Measurements from ENCODE around the gene P2RY14.

P2RY14 gene

GRCh38 chr3:151227266-151227806, 51.0 kb downstream of the P2RY14 start:
- no peaks in the 10 kb centered on the region for H3K79me2 ChIP-seq (ENCODE audit: insufficient read depth, low read length)
- no peaks in the 10 kb centered on the region for H3K9me2 ChIP-seq (replicated peaks; ENCODE audit: low read depth, low read length)
- H3K4me1 ChIP-seq (ENCODE audit: insufficient read depth, low read length, poor library complexity, severe bottlenecking), result peaks cover 12% of the 10 kb centered on the region
- no peak overlapping the region for H3K4me2 ChIP-seq (ENCODE audit: low read depth, low read length, poor library complexity, severe bottlenecking)
- H3K36me3 ChIP-seq (ENCODE audit: insufficient read depth, low read length), result peaks cover 30% of the 10 kb centered on the region; the same call in 1 of the 2 replicates
- no peaks in the 10 kb centered on the region for H3K9me3 ChIP-seq (ENCODE audit: insufficient read depth, low read depth, low read length)
- no peak overlapping the region for H2AFZ ChIP-seq (ENCODE audit: low read length)
- TF ChIP-seq EZH2phosphoT487 (IDR thresholded peaks at IDR 0.05; ENCODE audit: borderline replicate concordance) (no peak), CTCF (conservative IDR thresholded peaks at IDR 0.05; ENCODE audit: low read length) (no peak)
- no peak overlapping the region for H3K4me3 ChIP-seq (ENCODE audit: low read length, poor library complexity, severe bottlenecking)
- H4K20me1 ChIP-seq (ENCODE audit: insufficient read depth, low read length, poor library complexity, severe bottlenecking), result no peaks in the 10 kb centered on the region
- no peaks in the 10 kb centered on the region for H3K27me3 ChIP-seq (ENCODE audit: insufficient read depth, low read length, poor library complexity, severe bottlenecking)
- no peak overlapping the region for H3K9ac ChIP-seq (ENCODE audit: low read depth, low read length, poor library complexity, severe bottlenecking)
- H3F3A ChIP-seq (ENCODE audit: low read depth), result no peaks in the 10 kb centered on the region

- no peaks in the 10 kb centered on the region for H3K9me2 ChIP-seq (replicated peaks; ENCODE audit: low read depth, low read length)
- H3K4me1 ChIP-seq (ENCODE audit: insufficient read depth, low read length, poor library complexity, severe bottlenecking), result peaks cover 12% of the 10 kb centered on the region
- no peak overlapping the region for H3K4me2 ChIP-seq (ENCODE audit: low read depth, low read length, poor library complexity, severe bottlenecking)
- H3K9me3 ChIP-seq (ENCODE audit: insufficient read depth, low read depth, low read length), result no peaks in the 10 kb centered on the region; the same call in 1 of the 2 replicates
- no peaks in the 10 kb centered on the region for H4K20me1 ChIP-seq (ENCODE audit: insufficient read depth, low read length, poor library complexity, severe bottlenecking)
- no peaks in the 10 kb centered on the region for H3K79me2 ChIP-seq (ENCODE audit: insufficient read depth, low read length)
- TF ChIP-seq EZH2phosphoT487 (IDR thresholded peaks at IDR 0.05; ENCODE audit: borderline replicate concordance), result no peak
- TF ChIP-seq CTCF (conservative IDR thresholded peaks at IDR 0.05; ENCODE audit: low read length), result no peak
- H3K4me3 ChIP-seq (ENCODE audit: low read length, poor library complexity, severe bottlenecking), result no peak overlapping the region
- H3K9ac ChIP-seq (ENCODE audit: low read depth, low read length, poor library complexity, severe bottlenecking), result no peak overlapping the region
- H3K27me3 ChIP-seq (ENCODE audit: insufficient read depth, low read length, poor library complexity, severe bottlenecking), result no peaks in the 10 kb centered on the region
- H2AFZ ChIP-seq (ENCODE audit: low read length), result no peak overlapping the region
- H3F3A ChIP-seq (ENCODE audit: low read depth), result no peaks in the 10 kb centered on the region
- peaks cover 30% of the 10 kb centered on the region; the same call in 1 of the 2 replicates for H3K36me3 ChIP-seq (ENCODE audit: insufficient read depth, low read length)
Measured at GRCh38 chr3:151226825-151227224, 51.5 kb downstream of the P2RY14 start.

GRCh38 chr3:151226088-151226563, 52.2 kb downstream of the P2RY14 start:
- Histone ChIP-seq H3K36me3 (ENCODE audit: insufficient read depth, low read length) (peaks cover 36% of the 10 kb centered on the region; the same call in 1 of the 2 replicates), H3K27me3 (ENCODE audit: insufficient read depth, low read length, poor library complexity, severe bottlenecking) (no peaks in the 10 kb centered on the region), H3K9me2 (replicated peaks; ENCODE audit: low read depth, low read length) (no peaks in the 10 kb centered on the region), H3K9ac (ENCODE audit: low read depth, low read length, poor library complexity, severe bottlenecking) (no peak overlapping the region), H3K9me3 (ENCODE audit: insufficient read depth, low read depth, low read length) (no peaks in the 10 kb centered on the region; the same call in 1 of the 2 replicates), H3K79me2 (ENCODE audit: insufficient read depth, low read length) (no peaks in the 10 kb centered on the region), H3K4me1 (ENCODE audit: insufficient read depth, low read length, poor library complexity, severe bottlenecking) (peaks cover 12% of the 10 kb centered on the region), H3K4me2 (ENCODE audit: low read depth, low read length, poor library complexity, severe bottlenecking) (no peak overlapping the region), H2AFZ (ENCODE audit: low read length) (no peak overlapping the region), H3F3A (ENCODE audit: low read depth) (no peaks in the 10 kb centered on the region), H4K20me1 (ENCODE audit: insufficient read depth, low read length, poor library complexity, severe bottlenecking) (no peaks in the 10 kb centered on the region), H3K4me3 (ENCODE audit: low read length, poor library complexity, severe bottlenecking) (no peak overlapping the region)
- TF ChIP-seq CTCF (conservative IDR thresholded peaks at IDR 0.05; ENCODE audit: low read length), result no peak
- no peak for TF ChIP-seq EZH2phosphoT487 (IDR thresholded peaks at IDR 0.05; ENCODE audit: borderline replicate concordance)

Data from Loucy (cell line).